GM21447 (cell line): ENCODE data around the gene R3HCC1L.
"Not testable (repeated sequence)": the region's sequence is repeated elsewhere in the genome, so short reads cannot be mapped to it uniquely, and the experiment has no call there.

Experiments
- ATAC-seq: cut with Tn5 transposase; IDR thresholded peaks from one replicate; pipeline ENCODE4 v1.9.1; 2021; ENCODE audit not compliant: unreplicated experiment

The R3HCC1L gene

GRCh38 chr10:98226508-98227144, 92.2 kb downstream of the R3HCC1L start:
- no peak for ATAC-seq

GRCh38 chr10:98227713-98228112, 93.3 kb downstream of the R3HCC1L start:
- ATAC-seq: not testable (repeated sequence)

- ATAC-seq: not testable (repeated sequence)
Observed at GRCh38 chr10:98228266-98228665, 93.8 kb downstream of the R3HCC1L start.

GRCh38 chr10:98231417-98231816, 97.0 kb downstream of the R3HCC1L start:
- no peak for ATAC-seq

- no peak for ATAC-seq
Observed at GRCh38 chr10:98235846-98236245, 101.4 kb downstream of the R3HCC1L start.

- ATAC-seq: no peak
Observed at GRCh38 chr10:98236862-98237261, 102.4 kb downstream of the R3HCC1L start.

- ATAC-seq: no peak
Observed at GRCh38 chr10:98238391-98238790, 103.9 kb downstream of the R3HCC1L start.

- no peak for ATAC-seq
Observed at GRCh38 chr10:98240524-98240923, 106.1 kb downstream of the R3HCC1L start.

- ATAC-seq: no peak
Observed at GRCh38 chr10:98242823-98243222, 108.4 kb downstream of the R3HCC1L start.

- ATAC-seq: no peak
Observed at GRCh38 chr10:98244141-98244540, 109.7 kb downstream of the R3HCC1L start.

- ATAC-seq: no peak
Observed at GRCh38 chr10:98244586-98244985, 110.1 kb downstream of the R3HCC1L start.

GRCh38 chr10:98246911-98247805, 112.7 kb downstream of the R3HCC1L start:
- ATAC-seq: no peak

GRCh38 chr10:98248018-98248417, 113.6 kb downstream of the R3HCC1L start:
- ATAC-seq: no peak

- no peak for ATAC-seq
Observed at GRCh38 chr10:98249134-98249533, 114.7 kb downstream of the R3HCC1L start.

- no peak for ATAC-seq
Observed at GRCh38 chr10:98251399-98251798, 116.9 kb downstream of the R3HCC1L start.

GRCh38 chr10:98252464-98252863, 118.0 kb downstream of the R3HCC1L start:
- ATAC-seq: no peak

GRCh38 chr10:98253499-98253898, 119.0 kb downstream of the R3HCC1L start:
- ATAC-seq: no peak

GRCh38 chr10:98254234-98254974, 119.9 kb downstream of the R3HCC1L start:
- ATAC-seq: no peak

- no peak for ATAC-seq
Observed at GRCh38 chr10:98255146-98255877, 120.9 kb downstream of the R3HCC1L start.

GRCh38 chr10:98256692-98257091, 122.2 kb downstream of the R3HCC1L start:
- ATAC-seq: no peak

GRCh38 chr10:98257198-98257597, 122.7 kb downstream of the R3HCC1L start:
- no peak for ATAC-seq
